DND-41 (cell line): ENCODE data around the gene LRFN2.

Source experiments
- CTCF ChIP-seq: IDR thresholded peaks from 2 replicates; pipeline ENCODE4 v1.5.1; 2012; ENCODE audit warnings: borderline replicate concordance, low read length, moderate library complexity, mild to moderate bottlenecking; ENCODE audit not compliant: poor library complexity, severe bottlenecking; ENCODE audit errors: extremely low read depth
- EZH2 ChIP-seq: IDR thresholded peaks from 3 replicates; pipeline ENCODE4 v1.6.1; 2012; ENCODE audit warnings: borderline replicate concordance, low read depth, mild to moderate bottlenecking, moderate library complexity, low read length, inconsistent platforms; ENCODE audit not compliant: severe bottlenecking

- TF ChIP-seq CTCF, result no peak
- TF ChIP-seq EZH2, result no peak
Observed at GRCh38 chr6:40444811-40445210, 142.4 kb downstream of the LRFN2 start.
